ENCODE data around the gene ZBTB26.
"Not testable (repeated sequence)": the region's sequence is repeated elsewhere in the genome, so short reads cannot be mapped to it uniquely, and the experiment has no call there.

- TF ChIP-seq POLR2A, CTCF (IDR thresholded peaks at IDR 0.05): not testable (repeated sequence)
These were observed 64.0 kb downstream of the ZBTB26 start for GRCh38 chr9:122867276-122867675.

Measured in thyroid gland (tissue), 4 donors.